NOMO-1 treated with DMSO at 0.1 percent for 48 hours (cell line): ENCODE measurements around the gene DCUN1D3.

ENCODE experiments used
- DNase-seq: peaks from one replicate; lab custom pipeline; 2025; ENCODE audit not compliant: unreplicated experiment; lab: John Stamatoyannopoulos, UW

DCUN1D3 gene

DNA sequence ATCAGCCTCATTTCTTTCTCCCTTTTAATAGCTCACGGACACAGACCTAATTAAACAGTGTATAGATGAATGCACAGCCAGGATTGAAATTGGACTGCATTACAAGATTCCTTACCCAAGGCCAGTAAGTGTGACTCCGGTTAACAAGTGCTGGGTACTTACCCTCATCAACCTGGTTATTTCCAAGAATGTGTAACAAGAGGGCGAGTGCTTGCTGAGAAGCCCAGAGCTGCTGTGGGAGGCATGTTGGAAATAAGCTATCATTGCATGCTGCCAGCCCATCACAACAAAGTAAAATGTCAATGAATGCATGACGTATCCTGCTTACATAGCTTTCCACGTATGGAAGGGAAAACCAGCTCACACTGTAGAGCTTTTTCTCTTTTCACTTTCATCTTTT, 19.9 kb upstream of the DCUN1D3 start:
- no peak for DNase-seq

DNA sequence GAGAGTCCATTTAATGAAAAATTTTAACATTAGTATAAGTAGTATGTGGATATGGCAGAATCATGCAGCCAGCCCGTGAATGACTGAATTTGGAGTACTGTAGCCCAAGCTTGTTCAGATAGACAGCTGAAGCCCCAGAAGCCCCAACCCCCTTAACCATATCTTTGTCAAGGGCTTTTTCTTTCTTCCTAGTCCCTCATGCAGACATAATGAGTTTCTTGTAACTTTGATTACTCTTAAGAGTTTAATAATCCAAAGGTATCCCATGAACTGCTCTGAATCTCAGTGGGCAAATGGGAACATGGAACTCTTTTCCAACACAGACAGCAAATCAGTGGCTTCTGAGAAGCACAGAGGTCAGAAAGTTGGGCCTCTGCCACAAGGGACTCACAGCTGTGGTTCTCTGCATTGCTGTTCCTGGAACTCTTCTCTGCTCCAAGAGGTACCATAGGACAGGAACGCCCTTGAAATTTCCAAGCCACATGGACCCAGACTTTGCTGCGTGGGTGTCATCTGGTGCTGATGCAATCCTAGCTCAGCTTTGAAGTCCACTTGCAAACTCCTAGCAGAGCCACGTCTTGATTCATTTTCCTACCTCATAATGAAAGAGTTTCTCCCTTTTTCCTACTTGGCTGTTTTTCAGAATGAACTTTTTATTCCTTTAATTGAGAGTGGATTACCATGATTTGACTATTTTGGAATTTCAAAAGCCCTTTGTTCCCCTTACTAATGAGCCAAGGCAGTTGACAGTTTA, 18.5 kb upstream of the DCUN1D3 start:
- no peak for DNase-seq

DNA sequence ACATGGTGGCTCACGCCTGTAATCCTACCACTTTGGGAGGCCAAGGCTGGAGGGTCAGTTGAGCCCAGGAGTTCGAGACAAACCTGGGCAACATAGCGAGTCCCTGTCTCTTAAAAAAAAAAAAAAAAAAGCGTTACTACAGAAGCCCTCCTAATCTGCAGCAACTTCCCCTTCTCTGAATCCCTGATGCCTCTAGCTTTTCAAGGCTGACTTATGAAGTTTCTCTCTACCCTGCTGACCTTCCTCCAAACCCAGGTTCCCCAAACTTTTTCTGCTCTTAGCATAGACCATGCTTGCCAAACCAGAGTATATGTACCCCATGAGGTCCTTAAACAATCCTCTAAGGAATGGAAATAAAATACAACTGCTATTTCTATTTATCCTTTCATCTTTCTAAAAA, 16.8 kb upstream of the DCUN1D3 start:
- peak; percentile 55 for DNase-seq

DNA sequence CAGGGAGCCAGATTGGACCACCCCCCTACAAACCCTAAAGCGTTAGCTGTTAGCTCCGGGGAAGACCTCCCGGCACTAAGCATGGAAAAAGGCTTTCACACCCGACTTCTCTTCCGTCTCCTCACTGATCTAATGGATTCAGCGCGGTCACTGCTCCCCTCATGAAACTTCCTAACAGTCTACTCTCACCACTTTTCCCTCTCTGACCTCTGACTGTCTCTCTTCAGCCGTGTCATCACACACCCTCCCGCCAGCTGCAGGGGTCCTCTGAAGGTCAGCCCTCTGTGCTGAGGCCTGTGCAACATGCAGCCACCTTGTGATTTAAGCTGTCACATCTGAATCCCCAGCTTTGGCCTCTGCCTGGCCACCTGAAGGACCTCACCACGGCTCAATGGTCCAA, 16.1 kb upstream of the DCUN1D3 start:
- no peak for DNase-seq

DNA sequence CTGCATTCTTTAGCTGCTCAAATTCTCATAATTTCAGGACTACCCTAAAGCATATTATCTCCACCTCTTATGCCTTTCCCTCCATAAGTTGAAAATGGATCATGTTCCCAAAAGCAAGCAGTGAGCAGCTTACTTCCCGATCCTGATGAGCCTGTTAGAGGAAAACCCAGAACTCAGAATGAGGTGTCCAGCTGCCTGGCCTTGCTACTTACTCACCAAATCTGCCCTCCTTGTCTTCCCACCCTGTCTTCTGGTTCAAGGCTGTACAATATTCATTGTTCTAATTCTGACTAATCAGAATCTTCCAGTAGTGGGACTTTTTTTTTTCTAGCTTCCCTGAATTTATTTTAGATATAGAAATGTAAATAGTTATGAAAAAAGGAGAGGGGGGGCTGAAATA, 11.2 kb upstream of the DCUN1D3 start:
- DNase-seq = no peak

DNA sequence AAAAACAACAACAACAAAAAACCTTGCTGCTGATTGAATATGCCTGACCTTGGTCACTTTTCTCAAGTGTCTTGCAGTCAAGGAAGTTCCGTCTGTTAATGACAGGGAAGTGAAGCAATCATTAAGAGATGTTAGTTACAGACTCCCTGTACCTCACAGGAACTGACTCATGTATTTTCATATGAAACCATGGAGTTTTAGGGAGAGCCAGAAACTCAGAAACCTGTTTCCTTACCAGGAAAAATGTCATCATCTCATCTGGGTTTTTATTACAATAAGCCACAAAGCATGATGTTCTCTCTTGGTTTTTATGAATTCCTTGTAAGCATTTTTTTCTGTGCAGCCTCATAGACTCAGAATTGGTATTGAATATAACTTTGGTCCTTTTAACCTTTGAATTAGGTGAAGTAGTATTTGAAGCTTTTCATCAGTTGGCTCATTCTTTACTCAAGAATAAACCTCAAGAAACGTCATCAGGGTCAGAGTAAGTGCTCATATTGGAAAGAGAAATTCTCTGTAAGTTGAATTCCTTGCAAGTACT, 10.7 kb upstream of the DCUN1D3 start:
- peak; percentile 89 for DNase-seq

DNA sequence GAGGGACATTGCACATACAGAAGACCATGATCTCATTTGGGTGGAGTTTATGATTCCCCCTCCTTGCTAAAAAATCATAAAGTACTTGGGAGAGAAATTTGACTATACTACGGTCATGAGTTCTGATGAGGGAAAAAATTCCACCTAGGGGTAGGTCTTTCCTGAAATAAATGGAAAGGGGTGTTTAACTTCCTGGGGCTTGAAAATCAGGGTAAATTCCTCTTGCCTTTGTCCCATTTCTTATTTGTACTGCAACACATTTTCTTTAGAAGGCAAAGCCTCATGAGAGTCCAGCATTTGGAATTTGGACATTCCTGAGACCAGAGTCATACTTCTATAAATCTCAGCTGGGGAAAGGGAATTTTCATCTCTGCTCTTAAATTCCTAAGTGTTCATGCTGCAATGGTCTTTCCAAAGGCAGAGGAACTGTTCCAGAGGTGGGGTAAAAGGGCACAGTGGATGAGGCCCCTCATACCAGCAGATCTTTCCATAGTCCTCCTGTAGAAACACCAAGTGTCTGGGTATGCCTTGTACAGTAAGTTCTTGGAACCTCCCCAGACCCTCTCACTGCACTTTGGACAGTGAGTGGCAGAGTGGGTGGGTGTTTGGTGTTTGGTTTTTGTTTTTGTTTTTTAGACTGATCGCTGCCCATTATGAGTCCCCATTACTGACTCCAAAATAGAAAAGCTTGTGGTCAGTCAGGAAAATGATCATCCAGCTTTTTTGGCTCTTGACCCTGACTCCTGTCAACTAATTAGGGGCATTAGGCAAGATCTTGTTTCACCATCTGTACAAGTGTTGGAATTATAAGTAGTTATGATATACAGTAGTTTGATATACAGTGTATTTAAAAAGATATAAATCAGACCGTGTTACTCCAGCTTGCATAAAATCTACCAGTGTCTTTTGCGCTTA, 6.4 kb upstream of the DCUN1D3 start:
- no peak for DNase-seq

DNA sequence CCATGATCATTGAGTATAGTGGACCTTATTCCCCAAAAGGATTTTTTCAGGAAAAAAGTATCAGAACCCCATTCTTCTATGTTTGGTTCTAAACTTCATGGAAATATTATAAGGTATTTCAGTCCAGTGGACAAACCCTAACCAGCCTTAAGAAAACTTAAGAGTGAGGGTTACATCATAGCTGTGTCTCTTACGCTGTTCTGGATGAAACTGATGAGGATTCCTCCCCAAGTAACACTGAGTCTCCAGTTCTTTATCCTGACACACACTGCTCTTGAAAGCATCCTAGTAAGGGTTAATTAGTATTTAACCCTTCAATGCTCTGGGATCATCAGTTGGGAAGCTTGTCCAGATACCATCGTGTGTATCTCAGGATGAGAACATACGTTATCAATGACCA, 5.4 kb upstream of the DCUN1D3 start:
- no peak for DNase-seq

DNA sequence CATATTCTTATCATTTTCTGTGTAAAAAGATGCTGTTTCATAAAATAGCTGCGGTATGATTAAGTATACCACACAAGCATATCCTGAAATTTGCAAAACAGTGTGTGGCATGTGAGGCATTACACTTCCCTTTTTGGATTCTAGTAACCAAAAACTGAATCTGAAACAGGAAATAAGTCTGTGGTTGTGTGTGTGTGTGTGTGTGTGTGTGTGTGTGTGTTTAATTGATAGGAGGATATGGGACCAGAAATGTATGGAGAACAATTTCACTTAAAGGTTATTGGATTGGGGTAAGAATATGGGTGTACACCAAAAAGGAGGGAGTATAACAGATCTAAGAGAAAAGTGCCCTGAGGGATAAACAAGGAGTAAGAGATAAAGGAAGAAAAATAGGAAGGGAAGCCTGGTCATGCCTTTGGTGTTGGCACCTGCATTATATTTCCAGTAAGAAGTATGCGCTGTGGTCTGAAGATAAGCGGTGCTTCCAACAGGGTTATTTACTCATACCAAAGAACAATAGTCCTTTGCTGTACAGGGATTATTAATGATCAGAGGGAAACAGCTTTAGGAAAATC, 4.4 kb upstream of the DCUN1D3 start:
- DNase-seq = peak; percentile 92

DNA sequence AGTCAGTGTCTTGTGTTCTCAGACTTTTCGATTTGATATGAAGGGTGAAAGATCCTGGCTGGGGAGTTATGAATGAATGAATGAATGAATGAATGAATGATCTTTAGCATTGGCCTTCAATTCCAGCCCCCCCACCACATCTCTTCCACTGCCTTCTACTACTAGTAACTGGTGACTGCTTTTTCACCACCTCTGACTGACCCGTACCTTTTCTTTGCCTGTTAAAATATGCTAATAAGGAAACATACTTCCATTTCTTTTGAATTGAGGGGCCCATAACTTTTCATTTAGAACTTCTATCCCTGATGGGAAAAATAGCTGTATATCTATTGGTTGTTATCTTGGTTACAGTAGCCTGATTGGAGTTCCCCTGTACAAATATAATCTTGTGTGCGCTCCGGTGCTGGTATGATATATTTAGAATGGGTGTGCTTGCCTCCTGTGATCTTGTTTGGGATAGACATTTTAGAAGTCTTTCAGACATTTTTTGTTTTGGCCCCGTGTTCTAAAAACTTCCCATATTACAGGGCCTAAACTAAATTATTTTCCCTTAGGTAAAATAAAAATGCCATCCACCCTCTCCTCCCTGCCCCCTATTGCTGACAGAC, 3.8 kb upstream of the DCUN1D3 start:
- DNase-seq = no peak

DNA sequence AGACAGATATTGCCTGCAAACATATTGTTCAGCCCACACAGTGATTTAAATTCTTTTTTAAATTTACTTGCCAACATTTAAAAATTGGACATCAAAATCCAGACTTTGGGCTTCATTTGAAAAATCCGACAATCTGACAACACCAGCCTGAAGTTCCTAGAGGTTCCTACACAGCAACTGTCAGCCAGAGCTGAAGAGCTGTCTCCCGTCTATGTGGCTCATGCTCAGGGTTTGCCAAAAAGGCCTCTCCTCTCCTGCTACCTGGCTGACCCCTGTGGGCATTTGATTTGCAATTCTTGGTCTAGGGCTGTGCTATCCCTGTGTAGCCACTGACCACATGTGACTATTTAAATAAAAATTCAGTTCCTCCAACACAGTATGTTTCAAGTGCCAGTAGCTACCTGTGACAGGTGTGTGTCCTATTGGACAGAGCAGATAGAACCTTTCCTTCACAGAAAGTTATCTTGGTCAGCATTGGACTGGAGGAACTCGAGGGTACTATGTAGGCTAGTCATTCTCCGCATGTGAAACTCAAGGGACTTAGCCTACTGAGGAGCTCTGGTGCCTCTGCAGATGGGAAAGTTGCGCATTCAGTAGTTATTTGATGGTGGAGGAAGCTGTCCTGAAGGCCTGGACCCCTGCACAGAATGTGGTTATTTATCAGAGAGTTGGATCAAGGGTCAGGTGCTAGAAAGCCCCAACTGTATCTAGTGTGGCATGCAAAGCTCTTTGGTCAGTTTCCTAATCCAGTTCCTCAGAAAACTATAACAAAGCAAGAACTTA, 3.1 kb upstream of the DCUN1D3 start:
- DNase-seq = no peak

DNA sequence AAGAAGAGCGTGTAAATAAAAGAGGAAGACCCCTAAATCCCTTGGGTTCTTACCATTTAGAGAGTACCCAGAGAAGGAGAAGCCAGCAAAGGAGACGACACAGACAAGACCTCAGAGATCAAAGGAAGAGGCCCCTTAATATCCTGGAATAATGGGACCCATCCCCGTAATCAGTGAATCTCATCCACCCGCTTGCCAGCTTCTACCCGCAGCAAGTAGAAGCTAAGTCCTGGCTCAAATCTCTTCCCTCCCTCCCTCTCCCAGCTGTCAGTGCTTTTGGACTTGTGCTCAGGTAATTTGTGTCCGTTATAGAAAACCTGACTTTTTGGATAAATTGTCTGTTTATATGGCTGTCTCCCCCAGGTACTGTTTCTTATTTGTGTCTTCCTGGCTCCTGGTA, 2.3 kb upstream of the DCUN1D3 start:
- DNase-seq = no peak

DNA sequence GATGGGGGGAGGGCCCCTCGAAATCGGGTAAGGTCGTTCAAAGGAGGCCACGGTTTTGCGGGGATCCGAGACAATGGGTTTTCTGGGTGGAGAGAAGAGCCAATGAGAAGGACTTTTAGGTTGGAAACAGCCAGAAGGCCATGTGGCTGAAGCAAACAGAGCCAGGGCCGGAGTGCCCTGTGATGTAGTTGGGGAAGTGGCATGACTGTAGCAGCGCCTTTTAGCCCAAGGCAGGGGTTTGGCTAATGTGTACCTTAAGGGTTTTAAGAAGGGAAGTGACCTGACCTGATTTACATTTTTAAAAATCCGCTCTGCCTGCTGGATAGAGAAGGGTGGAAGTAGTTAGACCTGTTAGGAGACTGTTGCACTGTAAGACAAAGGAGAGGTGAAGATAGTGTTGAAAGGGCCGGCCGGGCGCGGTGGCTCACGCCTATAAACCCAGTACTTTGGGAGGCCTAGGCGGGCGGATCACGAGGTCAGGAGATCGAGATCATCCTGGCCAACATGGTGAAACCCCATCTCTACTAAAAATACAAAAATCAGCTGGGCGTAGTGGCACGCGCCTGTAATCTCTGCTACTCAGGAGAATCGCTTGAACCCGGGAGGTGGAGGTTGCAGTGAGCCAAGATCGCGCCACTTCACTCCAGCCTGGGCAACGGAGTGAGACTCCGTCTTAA, 1.4 kb upstream of the DCUN1D3 start:
- DNase-seq = peak; percentile 42

DNA sequence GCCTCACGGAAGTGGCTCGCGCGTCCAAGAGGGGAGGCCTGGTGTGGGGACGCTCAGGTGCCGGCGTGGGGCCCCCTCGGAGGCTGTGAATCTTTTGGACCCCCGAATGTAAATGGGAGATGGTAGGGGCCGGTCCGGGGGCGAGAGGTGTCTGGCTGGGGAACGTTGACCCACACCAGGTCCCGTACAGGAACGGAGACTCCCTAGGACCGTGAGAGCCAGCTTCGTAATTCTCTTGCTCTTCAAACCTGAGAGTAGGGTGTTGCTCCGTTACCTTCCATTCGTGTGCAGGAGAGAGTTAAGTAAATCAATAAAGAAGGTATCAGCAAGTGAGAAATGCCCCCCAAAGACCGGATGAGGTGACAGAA, 894 bp upstream of the DCUN1D3 start:
- no peak for DNase-seq

DNA sequence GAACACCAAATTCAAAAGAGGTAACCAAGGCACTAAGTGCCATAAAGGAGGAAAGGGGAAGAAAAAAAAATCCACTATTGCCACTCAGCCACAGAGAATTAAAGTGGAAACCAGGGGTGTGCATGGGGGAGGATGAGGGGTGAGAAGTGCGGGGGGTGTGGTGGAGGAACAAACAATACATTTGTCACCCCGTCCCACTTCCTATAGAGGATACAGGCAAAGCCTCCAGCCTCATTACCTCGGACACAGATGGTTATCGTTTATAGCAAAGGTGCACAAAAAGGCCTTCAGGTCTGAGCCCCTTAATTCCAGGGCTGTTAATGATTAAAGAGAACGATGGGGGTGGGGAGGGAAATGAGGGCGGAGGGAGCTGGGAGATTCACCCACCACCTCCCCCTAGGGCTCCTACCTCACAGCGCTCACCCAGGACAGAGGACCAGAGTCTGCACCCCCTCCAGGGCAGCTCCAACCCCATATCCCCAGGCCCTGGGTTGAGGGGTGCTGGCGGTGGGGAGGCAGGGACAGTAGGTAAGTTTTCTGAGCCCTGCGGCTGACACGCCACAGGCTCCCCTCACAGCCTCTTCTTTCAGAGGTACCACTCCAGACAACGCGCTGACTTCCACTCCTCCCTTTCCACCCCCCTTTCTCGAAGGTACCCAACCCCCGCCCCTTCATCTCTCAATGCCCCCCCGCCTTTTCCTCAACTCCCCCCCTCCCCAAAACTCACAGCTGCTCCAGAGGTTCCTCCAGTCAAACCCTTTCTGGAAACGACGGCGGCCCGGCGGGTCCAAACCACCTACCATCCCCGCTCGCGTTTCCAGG, 470 bp downstream of the DCUN1D3 start:
- DNase-seq = peak; percentile 9

DNA sequence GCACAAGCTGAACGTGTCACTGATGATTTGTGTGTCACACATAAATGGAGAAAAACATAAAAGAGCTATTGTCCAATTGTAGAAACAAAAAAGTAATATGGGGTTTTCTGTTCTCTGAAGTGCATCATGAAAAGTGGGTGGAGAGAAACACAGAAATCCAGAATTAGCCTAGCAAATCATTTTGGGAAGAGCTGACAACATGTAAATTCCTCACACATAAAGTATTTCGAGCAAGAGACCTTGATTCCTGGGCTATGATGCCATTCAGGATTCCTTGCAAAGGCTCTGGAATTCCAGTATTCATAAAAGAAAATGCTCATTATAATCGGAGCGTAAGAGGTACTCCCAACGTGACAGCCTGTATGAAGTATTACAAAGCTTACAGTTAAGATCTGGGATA, 1.1 kb downstream of the DCUN1D3 start:
- DNase-seq = no peak

DNA sequence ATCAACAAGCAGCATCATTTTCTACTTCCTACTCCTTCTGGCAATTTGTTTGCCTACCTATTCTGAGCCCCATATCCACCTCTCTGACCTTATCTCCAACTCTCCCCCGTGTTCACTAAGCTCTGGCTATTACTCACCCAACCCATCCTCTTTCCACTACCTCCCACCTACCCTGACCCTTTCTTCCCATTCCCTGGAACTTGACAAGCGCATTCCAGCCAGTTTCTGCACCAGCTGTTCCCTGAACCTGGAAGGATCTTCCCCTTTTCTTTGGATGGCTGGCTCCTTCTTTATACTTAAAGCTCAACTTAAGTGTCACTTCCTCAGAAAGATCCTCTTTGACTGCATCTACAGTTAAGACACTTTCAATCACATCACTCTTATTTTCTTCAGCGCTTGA, 2.2 kb downstream of the DCUN1D3 start:
- DNase-seq = no peak

DNA sequence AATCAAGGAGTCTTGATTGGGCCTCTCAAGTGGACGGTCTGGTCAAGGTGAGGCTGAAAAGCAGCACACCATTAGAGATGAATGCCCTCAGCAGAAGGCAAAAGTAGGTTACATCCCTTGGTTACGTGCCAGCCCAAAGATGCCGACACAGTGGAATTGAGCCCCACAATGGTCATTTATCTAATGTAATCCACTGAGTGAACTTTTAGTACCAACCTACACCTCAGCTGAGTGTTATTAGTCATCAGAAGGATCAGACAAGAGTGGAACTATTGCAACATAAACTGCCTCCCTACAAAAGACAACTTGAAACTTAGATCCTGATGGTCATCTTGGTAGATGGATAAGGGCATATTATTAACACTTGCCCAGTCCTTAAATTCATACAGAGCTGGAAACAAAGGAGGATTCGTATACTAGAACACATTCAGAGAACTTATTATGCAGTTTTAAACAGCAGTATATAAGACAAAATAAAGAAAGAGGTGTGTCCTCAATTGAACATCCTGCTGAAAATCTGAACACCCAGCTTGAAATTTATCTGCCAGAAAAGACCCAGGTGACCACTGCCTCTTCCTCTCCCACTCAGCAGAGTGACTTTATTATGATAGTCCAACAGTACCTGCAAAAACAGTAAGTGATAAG, 2.8 kb downstream of the DCUN1D3 start:
- peak; percentile 44 for DNase-seq

DNA sequence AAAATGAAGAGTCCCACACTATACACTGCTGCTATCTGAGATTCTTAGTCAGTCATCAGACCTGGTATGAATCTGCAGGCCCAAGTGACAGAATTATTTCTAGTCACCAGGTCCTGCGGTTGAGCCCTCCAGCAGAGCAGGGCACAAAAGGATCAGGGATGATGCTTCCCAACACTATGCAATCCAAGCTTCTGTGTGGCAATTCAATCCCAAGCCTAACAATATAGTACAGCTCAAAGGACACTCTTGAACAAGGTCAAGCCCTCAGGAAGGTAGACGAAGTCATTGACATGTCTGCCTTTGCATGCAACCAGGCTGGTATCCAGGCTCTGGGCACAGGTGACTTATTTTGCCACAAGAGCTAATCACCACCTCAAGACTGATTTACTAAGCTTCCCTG, 5.8 kb downstream of the DCUN1D3 start:
- no peak for DNase-seq
